ENCODE results near the gene PSMD8. TPM values are rescaled to one million over a fixed set of nuclear protein-coding genes. Genes with fewer than 3 reads are reported as not detected.

Gene PSMD8
- total and polyA plus RNA-seq, 2 of the 8 experiments (the other 6 are each of a cell fraction or from before 2014, with no cell fraction given): 170 to 486 TPM

DNA sequence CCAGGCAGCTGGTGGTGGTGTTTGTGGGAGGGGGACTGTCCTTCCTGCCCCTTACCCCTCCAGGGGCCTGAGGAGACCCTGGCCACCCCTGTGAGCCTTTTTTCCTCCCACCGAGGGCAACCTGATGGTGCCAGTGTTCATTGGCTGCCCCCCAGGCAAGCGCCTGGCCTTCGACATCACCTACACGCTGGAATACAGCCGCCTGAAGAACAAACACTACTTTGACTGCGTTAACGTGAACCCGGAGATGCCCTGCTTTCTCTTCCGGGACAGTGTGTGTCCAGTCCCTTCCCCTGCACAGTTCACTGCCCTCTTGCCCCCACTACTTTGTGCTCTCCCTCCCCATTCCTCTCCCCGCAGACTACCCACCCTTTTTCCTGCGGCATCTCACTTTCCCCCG is 7.3 kb upstream of the PSMD8 start:
- no peak overlapping the region for H2BK12ac ChIP-seq (ENCODE audit: low read depth, low read length)
- H3K79me2 ChIP-seq (ENCODE audit: control insufficient read depth in 1 of 2, insufficient read depth in 2 of 2, low read length in 2 of 2): no peaks in the 10 kb centered on the region
- H3K4me2 ChIP-seq (ENCODE audit: insufficient read depth in 1 of 2, low read depth in 2 of 2, low read length in 2 of 2): no peak overlapping the region
- H3K56ac ChIP-seq (replicated peaks; ENCODE audit: insufficient read length, low read depth, low read length): no peak overlapping the region
- H3K27me3 ChIP-seq (replicated peaks in 1 of 4; ENCODE audit: control insufficient read depth in 3 of 4, extremely low read depth in 1 of 4, insufficient read depth in 3 of 4, low read length in 3 of 4): peaks cover 0 to 2% (median 0%) of the 10 kb centered on the region in 4 experiments; a peak in 2 of 7 replicates
- H3K4me1 ChIP-seq (replicated peaks in 1 of 4; ENCODE audit: control insufficient read depth in 3 of 4, insufficient read depth in 4 of 4, low read length in 3 of 4): no peaks in the 10 kb centered on the region; a peak in 1 of 7 replicates
- H2BK120ac ChIP-seq (replicated peaks; ENCODE audit: low read depth, low read length): no peak overlapping the region
- FAIRE-seq (no peak), DNase-seq (ENCODE audit: low read depth in 1 of 2, low spot score in 2 of 2) (no peak)
- peaks cover 2% of the 10 kb centered on the region; the same call in 1 of the 2 replicates for H3K23me2 ChIP-seq (ENCODE audit: low read depth, low read length)
- H4K20me1 ChIP-seq (replicated peaks in 1 of 2; ENCODE audit: control insufficient read depth in 1 of 2, insufficient read depth in 2 of 2, low read length in 2 of 2): peaks cover 0 to 3% of the 10 kb centered on the region in 2 experiments
- no peak overlapping the region for H3K4me3 ChIP-seq (ENCODE audit: extremely low read depth in 1 of 4, insufficient read depth in 2 of 4, low read depth in 3 of 4, low read length in 4 of 4)
- no peak overlapping the region for H4K8ac ChIP-seq (ENCODE audit: extremely low read depth, insufficient read depth, low read length)
- no peak overlapping the region for H2BK15ac ChIP-seq (ENCODE audit: low read length)
- H2BK5ac ChIP-seq (ENCODE audit: low read depth, low read length): no peak overlapping the region
- H3K23ac ChIP-seq (ENCODE audit: insufficient read length): no peak overlapping the region
- H2AK5ac ChIP-seq (ENCODE audit: low read depth, low read length): no peak overlapping the region
- H3K36me3 ChIP-seq (ENCODE audit: control insufficient read depth in 2 of 4, insufficient read depth in 4 of 4, low read length in 3 of 4): no peaks in the 10 kb centered on the region
- no peak overlapping the region for H2BK20ac ChIP-seq (ENCODE audit: low read length)
- H3K18ac ChIP-seq (ENCODE audit: extremely low read depth, low read length): no peak overlapping the region
- H3K14ac ChIP-seq (ENCODE audit: insufficient read length): no peak overlapping the region
- 91% methylated on average over 12 of the region's 12 CpGs; no CpG with 5 or more reads in 1 of the 2 experiments for WGBS, 2 experiments (ENCODE audit: extremely low coverage in 1 of 2, insufficient coverage in 1 of 2, insufficient read length in 1 of 2, insufficient replicate concordance in 2 of 2, low coverage in 1 of 2, low lambda C conversion rate in 2 of 2, missing lambda C conversion rate in 1 of 2)
- ChIA-PET CTCF (ENCODE audit: partially characterized antibody) (interaction anchor here (1.5 to 1.6 kb wide), 2 partner anchors 15 to 32 kb away, joined by 4 to 7 read pairs; partner anchors contain the start of gene CATSPERG), POLR2A (ENCODE audit: partially characterized antibody) (interaction anchor here (1.1 kb wide), 1 partner anchor 19 kb away, joined by 3 read pairs; no protein-coding TSS in a partner anchor)
- H3K9me3 ChIP-seq (ENCODE audit: insufficient read depth in 2 of 2, low read depth in 1 of 2, low read length in 1 of 2): peaks cover 3 to 9% of the 10 kb centered on the region in 2 experiments; a peak in 2 of 4 replicates
- H3K27ac ChIP-seq (ENCODE audit: low read depth, low read length): no peak overlapping the region
- H3K9ac ChIP-seq (replicated peaks in 1 of 4; ENCODE audit: extremely low read depth in 1 of 4, low read depth in 3 of 4, low read length in 3 of 4): no peak overlapping the region
- H3K4ac ChIP-seq (replicated peaks; ENCODE audit: insufficient read length, low read depth, low read length): no peak overlapping the region
- H3K79me1 ChIP-seq (ENCODE audit: low read depth, low read length): no peaks in the 10 kb centered on the region
- no peak overlapping the region for H2AFZ ChIP-seq (ENCODE audit: low read length)
- H4K91ac ChIP-seq (replicated peaks; ENCODE audit: insufficient read length, low read length): no peak overlapping the region
- no peak overlapping the region for H4K5ac ChIP-seq (ENCODE audit: insufficient read length, low read depth, low read length)
- no peak for TF ChIP-seq CBX8 (IDR thresholded peaks at IDR 0.05; ENCODE audit: borderline replicate concordance, low read depth, low read length)
- no peak for TF ChIP-seq BRCA1 (IDR thresholded peaks at IDR 0.05; ENCODE audit: low read depth, low read length)
- TF ChIP-seq CBX5 (IDR thresholded peaks at IDR 0.05; ENCODE audit: low read depth, low read length): no peak
- no peak for TF ChIP-seq GABPA (IDR thresholded peaks at IDR 0.05; ENCODE audit: borderline replicate concordance, insufficient read depth, low read length)
- no peak for TF ChIP-seq BACH1 (IDR thresholded peaks at IDR 0.05; ENCODE audit: low read length)
- TF ChIP-seq, protein P1, sequence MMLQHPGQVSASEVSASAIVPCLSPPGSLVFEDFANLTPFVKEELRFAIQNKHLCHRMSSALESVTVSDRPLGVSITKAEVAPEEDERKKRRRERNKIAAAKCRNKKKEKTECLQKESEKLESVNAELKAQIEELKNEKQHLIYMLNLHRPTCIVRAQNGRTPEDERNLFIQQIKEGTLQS (IDR thresholded peaks at IDR 0.05; ENCODE audit: insufficient read depth, low read depth, low read length): no peak
- no peak for TF ChIP-seq CHD2 (IDR thresholded peaks at IDR 0.05; ENCODE audit: low read length)
- TF ChIP-seq TEAD4 (IDR thresholded peaks at IDR 0.05; ENCODE audit: low read depth, low read length): no peak
- no peak for TF ChIP-seq HDAC6 (IDR thresholded peaks at IDR 0.05; ENCODE audit: low read depth, low read length)
- no peak for TF ChIP-seq KDM5A (IDR thresholded peaks at IDR 0.05; ENCODE audit: low read length)
- no peak for TF ChIP-seq FOSL1 (IDR thresholded peaks at IDR 0.05; ENCODE audit: insufficient read depth, low read depth, low read length)
- TF ChIP-seq ZNF274 (IDR thresholded peaks at IDR 0.05; ENCODE audit: borderline replicate concordance, extremely low read depth, low read length): no peak
- TF ChIP-seq HDAC2 (IDR thresholded peaks at IDR 0.05; ENCODE audit: borderline replicate concordance in 1 of 2, low read depth in 2 of 2, low read length in 2 of 2): no peak
- no peak for TF ChIP-seq EGR1 (IDR thresholded peaks at IDR 0.05; ENCODE audit: borderline replicate concordance, low read depth, low read length)

Data from H1 (cell line).